Fibroblast of pulmonary artery (primary cell): Measurements from ENCODE around the gene C10orf90.

ENCODE experiments used
- DNase-seq: peaks from one replicate; pipeline ENCODE4 v3.0.0-alpha.2; 2010; ENCODE audit warnings: low read depth
- H3K4me3 ChIP-seq: replicated peaks from 2 replicates; pipeline ENCODE4 v1.5.1; 2011; ENCODE audit warnings: low read depth, mild to moderate bottlenecking, control low read depth, low read length, moderate library complexity
- CTCF ChIP-seq: IDR thresholded peaks from 2 replicates; pipeline ENCODE4 v1.5.1; 2011; ENCODE audit warnings: mild to moderate bottlenecking, control low read depth, low read length, inconsistent platforms; ENCODE audit errors: missing control alignments

Gene C10orf90

GRCh38 chr10:126408953-126409641, 261.4 kb downstream of the C10orf90 start:
- TF ChIP-seq CTCF = no peak
- DNase-seq = peak; percentile 32
- no peak overlapping the region for H3K4me3 ChIP-seq

GRCh38 chr10:126407831-126408230, 262.7 kb downstream of the C10orf90 start:
- H3K4me3 ChIP-seq = no peak overlapping the region
- no peak for TF ChIP-seq CTCF

GRCh38 chr10:126405239-126405775, 265.2 kb downstream of the C10orf90 start:
- no peak for TF ChIP-seq CTCF
- H3K4me3 ChIP-seq = no peak overlapping the region
- DNase-seq = no peak

More at GRCh38 chr10:126407831-126408230, 262.7 kb downstream of the C10orf90 start:
- DNase-seq = no peak

GRCh38 chr10:126402721-126403695, 267.5 kb downstream of the C10orf90 start:
- DNase-seq = no peak
- no peak overlapping the region for H3K4me3 ChIP-seq
- TF ChIP-seq CTCF = no peak

- H3K4me3 ChIP-seq = no peak overlapping the region
- DNase-seq = no peak
- TF ChIP-seq CTCF = no peak
Observed at GRCh38 chr10:126400641-126401040, 269.9 kb downstream of the C10orf90 start.

- no peak for DNase-seq
- TF ChIP-seq CTCF = no peak
- no peak overlapping the region for H3K4me3 ChIP-seq
Observed at GRCh38 chr10:126398924-126399323, 271.6 kb downstream of the C10orf90 start.
